ENCODE data around the gene NLN.

- TF ChIP-seq CTCF (IDR thresholded peaks at IDR 0.05; ENCODE audit: low read depth, low read length) = no peak
- no peak for TF ChIP-seq POLR2A (IDR thresholded peaks at IDR 0.05; ENCODE audit: extremely low read depth, insufficient read length)
- TF ChIP-seq MAX (IDR thresholded peaks at IDR 0.05; ENCODE audit: low read depth, low read length) = no peak
- no peak for TF ChIP-seq MYC (IDR thresholded peaks at IDR 0.05; ENCODE audit: low read depth, low read length)
Measured at GRCh38 chr5:65796751-65797316, 74.8 kb downstream of the NLN start.
